Activated CD8-positive, alpha-beta memory T cell treated with anti-CD3 and anti-CD28 coated beads, Interleukin-2, amount 50 U/mL, for 24 hours (primary cell): ENCODE data around the gene WWOX.
"Not testable (repeated sequence)": the region's sequence is repeated elsewhere in the genome, so short reads cannot be mapped to it uniquely, and the experiment has no call there.

Experiments used
- DNase-seq: peaks from one replicate; pipeline ENCODE4 v3.0.0-alpha.2; 2020; ENCODE audit errors: extremely low read depth

Gene WWOX

DNA sequence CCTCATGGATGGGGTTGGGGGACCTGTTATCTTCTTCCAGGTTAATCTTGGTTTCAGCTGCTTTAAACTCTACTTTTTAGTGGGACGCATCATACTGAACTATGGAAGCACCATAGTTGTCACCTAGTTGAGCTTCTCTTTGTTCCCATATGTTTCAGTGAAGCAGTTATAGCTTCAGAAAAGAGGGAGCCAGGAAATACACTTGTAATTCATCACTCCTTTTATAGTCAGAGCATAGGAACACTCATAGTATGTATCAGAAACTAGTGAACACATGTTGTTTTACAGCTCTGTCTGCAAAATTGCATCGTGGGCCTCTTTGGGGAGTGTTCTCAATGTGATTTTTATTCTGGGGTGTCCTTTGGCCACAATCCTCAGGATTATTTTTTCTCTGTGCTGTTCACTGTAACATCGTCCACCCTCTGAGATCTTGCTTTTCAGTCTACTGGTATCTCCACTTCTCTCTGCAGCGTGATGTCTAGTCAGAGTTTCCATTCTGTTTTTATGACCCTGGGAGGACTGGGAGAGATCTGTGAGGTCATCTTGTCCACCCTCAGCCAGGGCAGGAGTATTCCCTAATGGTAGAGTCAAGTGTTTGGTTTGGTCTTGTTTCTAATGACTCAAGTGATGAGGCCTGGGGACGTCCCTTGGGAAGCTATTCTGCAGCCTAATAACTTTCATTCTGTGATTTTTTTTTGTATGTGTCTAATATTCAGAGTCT, 585.4 kb downstream of the WWOX start:
- DNase-seq: no peak

DNA sequence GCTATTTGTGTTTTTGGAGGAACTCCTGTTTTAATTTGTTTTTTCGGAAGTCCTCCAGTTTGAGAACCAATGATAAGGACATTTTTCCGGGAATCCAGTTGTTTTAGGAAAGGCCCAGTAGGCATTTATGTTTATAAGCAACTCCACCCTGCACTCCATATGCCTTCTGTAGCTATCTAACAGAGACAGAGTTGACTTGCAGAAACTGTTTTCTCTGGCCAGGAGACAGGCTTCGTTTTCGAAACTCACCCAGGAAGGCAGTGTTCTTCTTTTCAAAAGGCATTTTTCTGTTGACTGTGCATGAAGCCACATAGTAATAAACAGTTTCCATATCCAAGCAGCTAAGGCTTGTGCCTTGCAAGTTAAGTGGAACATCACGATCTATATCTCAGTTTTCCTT, 587.1 kb downstream of the WWOX start:
- no peak for DNase-seq

DNA sequence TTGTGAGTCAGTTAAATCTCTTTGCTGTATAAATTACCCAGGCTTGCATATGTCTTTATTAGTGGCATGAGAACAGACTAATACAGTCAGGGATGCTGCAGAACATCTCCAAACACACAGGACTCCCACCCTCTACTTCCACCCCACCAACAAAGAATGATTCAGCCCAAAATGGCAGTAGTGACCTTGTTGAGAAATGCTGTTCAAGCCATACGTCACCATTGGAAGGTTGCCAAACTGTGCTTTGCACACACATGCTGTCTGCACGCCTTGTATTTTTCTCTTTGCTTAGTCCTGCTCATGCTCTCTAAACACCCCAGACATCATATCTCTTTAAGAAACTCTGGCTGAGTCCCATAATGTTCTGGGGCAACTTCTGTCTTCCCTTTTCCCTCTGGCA, 589.6 kb downstream of the WWOX start:
- no peak for DNase-seq

DNA sequence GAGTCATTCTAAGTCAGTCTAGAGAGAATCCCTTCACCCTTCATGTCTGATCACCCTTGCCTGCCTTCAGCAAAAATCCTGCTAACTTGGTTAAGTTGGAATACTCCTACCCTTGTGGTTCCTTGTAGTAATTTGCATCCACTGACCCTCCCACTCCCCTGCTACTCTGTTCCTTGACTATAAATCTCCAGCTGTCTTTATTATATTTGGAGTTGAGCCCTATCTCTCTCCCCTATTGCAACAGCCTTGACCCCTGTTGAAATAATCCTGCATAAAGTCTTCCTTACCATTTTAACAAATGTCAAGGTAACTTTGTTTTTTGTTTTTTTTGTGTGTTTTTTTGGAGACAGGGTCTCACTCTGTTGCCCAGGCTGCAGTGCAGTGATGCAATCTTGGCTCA, 590.1 kb downstream of the WWOX start:
- DNase-seq: no peak

DNA sequence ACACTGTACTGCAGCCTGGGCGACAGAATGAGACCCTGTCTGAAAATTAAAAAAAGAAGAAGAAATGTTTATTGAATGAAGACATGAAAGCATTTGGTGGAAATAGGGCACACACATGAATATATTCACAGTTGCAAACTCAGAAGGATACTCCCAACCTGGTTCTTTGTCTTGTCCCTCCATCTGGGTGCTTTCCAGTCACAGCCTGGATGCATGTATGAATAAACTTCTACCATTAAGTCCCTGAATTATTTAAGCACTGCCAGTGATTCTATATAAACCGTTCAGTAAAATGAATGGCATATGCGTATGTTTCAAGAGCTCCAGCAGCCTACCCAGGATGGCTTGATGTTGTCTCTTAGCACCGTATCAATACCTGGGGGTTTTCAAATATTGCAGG, 591.1 kb downstream of the WWOX start:
- no peak for DNase-seq

DNA sequence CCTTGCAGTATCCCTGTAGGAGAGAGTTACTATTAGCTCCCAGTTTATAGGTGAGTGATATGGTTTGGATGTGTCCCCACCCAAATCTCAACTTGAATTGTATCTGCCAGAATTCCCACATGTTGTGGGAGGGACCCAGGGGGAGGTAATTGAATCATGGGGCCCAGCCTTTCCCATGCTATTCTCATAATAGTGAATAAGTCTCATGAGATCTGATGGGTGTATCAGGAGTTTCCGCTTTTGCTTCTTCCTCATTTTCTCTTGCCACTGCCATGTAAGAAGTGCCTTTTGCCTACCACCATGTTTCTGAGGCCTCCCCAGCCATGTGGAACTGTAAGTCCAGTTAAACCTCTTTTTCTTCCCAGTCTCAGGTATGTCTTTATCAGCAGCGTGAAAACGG, 592.3 kb downstream of the WWOX start:
- not testable (repeated sequence) for DNase-seq

DNA sequence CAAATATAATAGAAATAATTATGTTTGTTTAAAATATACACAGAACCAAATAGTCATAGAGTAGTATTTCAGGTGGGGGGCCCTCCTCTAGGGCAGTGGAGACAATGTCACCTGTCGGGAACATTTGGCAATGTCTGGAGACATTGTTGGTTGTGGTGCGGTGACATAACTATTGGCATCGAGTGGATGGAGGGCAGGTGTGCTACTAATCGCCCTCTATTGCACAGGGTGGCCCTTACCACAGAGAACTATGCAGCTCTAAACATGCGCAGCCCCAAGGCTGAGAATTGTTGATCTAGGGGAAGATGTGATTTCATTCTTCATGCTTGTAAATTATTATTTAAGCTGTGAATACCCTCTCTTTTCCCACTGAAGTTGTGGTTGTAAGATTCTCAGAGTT, 594.0 kb downstream of the WWOX start:
- no peak for DNase-seq

DNA sequence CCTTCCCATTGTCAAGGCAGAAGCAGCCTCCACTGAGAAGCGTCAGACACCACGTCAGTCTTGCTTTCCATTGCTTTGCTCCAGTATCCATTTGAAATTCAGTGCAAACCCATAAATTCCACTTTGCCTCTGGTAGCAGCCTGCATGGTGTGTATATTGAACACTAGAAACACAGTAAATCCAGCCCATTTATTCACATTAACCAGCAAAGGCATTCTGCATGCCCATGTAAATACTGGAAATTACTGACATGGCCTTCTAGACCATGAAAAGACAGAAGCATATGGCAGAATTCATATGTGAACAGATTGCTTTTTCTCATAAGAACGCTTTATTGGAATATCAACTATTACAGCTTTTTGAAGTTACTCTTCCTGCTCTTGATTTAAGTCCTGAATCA, 595.0 kb downstream of the WWOX start:
- DNase-seq: no peak

DNA sequence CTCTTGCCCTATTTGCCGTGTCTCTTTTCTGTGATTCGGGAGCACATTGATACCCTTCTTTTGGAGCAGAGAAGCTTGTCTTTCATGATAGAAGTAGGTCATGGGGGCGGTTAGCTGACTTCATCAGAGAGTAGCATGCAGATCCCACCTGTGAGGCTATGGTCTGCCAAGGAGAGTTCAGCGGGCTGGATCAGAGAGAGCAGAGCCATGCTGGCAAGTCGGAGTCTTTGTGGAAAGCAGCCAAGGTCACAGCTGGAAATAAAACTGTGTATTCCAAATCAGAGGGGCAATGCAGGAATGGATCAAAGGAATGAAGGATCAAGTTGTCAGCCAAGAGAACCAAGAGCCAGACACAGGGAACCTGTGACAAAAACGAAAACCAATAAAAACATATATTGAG, 595.9 kb downstream of the WWOX start:
- no peak for DNase-seq

DNA sequence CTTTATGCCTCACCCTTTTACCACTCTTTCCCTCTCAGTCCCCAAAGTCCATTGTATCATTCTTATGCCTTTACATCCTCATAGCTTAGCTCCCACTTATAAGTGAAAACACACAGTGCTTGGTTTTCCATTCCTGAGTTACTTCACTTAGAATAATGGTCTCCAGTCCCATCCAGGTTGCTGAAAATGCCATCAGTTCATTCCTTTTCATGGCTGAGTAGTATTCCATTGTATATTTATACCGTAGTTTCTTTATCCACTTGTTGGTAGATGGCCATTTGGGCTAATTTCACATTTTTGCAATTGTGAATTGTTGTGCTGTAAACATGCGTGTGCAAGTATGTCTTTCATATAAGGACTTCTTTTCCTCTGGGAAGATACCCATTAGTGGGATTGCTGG, 597.3 kb downstream of the WWOX start:
- DNase-seq: no peak

DNA sequence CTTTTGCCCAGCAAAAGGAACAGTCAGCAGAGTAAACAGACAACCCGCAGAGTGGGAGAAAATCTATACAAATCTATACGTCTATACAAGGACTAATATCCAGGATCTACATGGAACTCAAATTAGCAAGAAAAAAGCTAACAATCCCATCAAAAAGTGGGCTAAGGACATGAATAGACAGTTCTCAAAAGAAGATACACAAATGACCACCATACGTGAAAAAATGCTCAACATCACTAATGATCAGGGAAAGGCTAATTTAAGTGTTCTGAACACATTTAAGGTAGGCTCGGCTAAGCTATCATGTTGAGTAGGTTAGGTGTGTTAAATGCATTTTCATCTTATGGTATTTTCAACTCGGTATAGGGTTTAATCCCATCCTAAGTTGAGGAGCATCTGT, 598.0 kb downstream of the WWOX start:
- no peak for DNase-seq

DNA sequence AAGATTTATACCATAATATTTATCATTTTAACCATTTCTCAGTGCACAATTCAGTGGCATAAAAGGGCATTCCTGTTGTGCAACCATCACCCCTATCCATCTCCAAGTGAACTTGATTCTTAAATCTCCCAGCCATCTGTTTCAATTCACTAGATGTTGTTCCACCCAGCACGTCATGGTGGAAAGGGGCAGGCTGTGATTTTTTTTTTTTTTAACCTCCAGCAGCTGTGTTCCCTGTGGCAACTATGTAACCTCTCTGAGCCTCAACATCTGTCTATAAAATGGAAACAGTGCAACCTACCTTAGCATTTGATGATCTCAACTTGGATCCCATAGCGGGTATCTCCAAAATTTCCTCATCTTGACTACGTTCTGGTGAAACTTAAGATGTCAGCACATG, 604.5 kb downstream of the WWOX start:
- no peak for DNase-seq

DNA sequence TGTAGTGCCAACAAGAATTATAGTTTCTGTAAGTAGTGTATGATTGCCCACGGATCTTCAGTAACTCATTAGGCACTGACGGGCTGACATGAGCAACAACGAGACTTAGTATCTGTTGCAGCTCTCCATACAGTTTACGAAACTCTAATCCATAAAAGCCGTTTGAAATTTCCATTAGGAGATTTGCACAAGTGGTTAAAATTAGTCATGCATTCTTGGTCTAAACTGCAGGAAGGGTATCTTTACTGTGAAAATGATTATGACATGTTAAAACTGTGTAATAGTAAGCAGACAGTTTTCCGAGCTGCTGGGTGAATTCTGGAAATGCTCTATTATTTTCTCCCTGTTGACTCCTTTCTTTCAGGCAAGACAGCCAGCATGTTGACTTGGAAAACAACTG, 605.0 kb downstream of the WWOX start:
- no peak for DNase-seq

DNA sequence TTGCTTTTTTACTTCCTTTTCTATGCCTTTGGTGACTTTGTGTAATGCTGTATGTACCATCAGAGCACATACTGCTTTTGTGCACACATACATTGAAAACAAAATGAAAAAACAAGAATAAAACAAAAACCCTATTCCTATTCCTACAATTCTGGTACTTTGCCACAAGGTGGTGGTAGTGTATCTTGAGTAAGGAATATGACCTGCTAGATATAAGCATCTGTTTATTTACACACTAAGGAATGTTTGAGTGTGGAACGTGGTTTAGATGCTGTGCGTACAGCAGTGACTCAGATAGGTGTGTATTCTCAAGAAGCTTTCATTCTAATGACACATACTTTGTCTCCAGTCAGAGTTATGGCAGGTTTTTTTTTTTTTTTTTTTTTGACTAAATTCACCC, 606.2 kb downstream of the WWOX start:
- no peak for DNase-seq

DNA sequence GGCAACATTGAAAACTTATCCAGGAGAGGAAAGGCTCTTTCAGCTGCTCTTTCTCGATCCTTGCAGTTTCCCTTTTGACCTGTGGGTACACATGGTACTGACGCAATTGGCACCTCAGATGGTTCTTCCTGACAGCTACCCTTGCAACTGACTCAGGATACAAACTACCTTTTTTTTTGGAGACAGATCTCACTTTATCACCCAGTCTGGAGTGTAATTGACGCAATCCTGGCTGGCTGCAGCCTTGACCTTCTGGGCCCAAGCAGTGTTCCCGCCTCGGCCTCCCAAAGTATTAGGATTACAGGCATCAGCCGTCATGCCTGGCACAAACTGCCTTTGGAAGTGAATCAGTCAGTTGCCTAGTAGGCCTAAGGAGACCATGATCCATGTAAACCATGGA, 607.2 kb downstream of the WWOX start:
- no peak for DNase-seq

DNA sequence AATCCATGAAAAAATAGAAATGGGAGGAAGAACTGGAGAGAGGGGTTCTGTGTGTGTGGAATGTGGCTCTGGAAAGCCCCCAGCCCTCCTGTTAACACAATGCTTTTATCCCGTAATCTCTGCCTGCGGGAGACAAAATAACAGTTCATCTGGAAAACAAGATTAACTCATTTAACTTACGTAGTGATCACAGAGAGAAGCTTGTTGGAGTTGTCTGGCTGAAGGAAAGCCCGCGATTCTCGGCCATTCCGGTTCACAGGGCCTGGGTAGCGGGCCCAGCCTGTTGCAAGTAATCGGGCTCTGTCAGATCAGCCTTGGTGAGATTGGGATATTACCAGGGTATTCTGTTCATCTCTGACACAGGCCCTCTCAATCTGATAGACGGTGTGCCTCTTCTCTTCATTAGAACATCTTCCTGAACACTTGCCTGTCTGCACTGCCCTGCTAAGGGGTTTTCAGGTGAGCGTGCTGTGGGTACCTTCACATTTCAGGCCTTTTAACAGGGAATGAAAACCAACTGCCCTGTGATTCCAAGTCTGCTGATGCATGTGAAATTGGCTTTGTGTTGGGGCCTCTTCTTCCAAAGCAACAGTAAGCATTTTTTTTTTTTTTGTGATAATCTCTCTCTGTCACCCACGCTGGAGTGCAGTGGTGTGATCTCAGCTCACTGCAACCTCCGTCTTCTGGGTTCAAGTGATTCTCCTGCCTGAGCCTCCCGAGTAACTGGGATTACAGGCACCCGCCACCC, 609.9 kb downstream of the WWOX start:
- no peak for DNase-seq

DNA sequence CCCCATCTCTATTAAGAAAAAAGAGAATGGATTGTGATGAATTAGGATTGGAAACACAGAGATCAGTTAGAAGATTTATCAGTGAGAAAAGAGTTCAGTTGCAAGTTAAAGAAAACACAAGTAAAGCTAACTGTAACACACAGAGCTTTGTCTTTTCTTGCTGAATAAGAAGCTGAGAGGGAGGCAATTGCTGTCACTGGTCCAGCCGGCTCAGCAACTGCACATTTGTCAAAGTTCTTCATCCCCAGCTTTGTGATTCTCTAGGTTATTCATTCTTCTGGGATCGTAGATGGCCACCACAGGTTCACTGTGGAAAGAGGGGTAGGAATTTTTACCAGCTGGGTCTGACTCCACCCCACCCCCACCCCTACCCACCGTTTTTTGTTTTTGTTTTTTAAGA, 615.7 kb downstream of the WWOX start:
- DNase-seq: no peak

DNA sequence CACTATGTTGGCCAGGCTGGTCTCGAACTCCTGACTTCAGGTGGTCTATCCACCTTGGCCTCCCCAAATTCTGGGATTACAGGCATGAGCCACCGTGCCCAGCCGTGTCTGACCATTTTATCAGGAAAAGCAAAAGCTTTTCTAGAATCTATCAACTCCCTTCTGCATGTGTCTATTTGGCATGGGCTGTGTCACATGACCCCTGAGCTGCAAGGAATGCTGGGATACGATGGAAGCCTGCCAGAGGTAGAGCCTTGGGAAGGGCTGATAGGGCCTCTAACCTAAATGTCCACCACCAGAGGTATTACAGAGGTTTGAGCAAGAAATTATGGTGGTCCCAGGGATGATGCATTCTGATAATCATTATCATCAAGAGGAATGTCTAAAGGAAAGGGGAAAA, 616.2 kb downstream of the WWOX start:
- DNase-seq: no peak

DNA sequence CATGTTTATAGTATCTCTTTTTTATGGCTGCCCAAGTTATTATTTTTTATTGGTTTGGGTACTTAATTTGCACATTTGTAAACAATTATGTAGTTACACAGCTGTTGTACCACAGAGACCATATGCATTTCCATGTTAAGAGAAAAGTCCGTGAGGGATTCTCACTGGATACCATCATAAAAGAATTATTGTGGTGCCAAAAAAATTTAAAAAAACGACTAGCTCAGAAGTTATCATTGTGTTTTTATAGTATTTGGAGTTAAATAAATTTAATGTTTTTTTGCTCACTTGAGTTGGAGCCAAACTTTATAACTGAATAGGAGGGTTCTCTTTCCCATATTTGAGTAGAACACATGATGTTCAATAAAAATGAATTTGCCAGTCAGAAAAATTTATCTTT, 618.7 kb downstream of the WWOX start:
- no peak for DNase-seq

DNA sequence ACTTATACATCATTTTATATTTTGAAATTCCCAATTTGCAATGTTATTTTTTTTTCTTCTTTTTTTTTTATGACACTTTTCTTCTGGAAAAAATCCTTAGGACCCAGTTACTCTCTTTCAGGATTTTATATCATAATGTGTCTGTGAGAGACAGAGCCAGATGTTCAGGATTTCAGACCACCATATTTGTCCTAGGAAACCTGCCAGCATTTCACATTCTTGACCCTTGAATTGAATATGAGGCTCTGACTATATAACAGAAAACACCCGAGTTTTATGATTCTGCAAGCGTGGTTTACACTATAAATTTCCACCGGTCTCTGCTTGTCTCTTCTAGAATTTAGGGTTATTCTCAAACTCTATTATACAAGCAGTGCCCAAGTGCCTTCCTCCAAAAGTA, 621.0 kb downstream of the WWOX start:
- DNase-seq: no peak

DNA sequence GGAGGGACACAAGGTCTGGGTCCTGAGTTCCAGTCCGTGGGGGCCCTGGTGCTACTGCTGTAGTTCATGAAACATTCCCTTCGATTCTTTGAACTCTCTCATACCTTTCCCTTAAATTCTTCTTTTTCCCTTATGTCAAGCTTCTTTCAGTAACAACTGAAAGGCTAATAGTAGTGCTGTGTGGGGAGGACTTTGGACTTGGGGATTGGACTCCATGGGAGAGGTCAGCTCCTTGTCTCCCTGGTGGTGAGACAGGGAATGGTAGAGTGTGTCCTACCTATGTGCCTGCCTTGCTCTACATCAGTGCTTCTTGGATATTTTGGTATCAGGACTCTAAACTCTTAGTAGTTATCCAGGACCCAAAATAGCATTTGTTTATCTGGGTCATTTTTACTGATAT, 628.1 kb downstream of the WWOX start:
- DNase-seq: no peak

DNA sequence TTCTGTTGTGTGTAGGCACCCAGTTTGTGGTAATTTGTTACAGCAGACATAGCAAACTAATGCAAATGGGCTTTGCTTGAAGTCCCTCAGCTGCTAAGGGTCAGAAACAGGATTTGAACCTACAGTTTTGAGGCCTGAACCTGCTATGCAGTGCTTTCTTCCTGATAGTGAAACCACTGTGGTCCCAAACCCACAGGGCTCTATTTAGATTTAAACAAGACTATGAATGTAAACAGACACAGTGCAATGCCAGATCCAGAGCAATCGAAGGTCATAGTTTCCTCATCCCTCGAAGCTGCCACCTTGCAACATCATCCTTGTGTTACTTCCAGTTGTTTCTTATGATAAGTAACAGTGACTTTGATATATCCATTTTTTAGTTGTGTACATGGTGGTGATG, 630.2 kb downstream of the WWOX start:
- DNase-seq: no peak

DNA sequence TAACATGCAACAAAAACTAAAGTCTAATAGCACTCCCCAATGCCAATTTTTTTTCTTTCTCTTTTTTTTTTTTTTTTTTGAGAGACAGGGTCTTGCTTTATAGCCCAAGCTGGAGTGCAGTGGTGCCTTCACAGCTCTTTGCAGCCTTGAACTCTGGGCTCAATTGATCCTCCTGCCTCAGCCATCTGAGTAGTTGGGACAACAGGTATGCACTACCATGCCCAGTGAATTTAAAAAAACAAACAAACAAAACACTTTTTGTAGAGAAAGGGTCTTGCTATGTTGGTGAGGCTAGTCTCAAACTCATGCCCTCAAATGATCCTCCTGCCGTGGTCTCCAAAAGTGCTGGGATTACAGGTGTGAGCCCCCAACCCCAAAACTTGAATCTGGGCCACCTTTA, 632.3 kb downstream of the WWOX start:
- no peak for DNase-seq

DNA sequence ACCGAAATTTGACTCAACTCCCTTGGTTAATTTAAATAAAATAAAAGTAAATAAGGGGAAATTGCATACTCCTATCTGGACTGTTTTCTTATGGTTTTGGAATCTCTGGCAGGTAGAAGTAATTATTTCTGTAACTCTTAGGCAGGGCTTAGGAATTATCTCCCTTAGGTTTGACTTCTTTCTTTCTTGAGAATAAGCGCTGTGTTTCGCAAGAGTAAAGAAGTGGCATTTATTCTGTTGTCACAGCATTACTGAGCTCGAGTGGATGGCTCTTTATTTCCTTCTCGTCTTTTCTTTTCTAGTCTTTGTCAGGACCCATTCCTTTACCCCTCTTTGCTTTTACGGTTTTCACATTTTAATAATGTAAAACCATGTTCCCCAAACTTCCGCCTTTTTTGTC, 633.2 kb downstream of the WWOX start:
- DNase-seq: no peak
